Ishikawa (cell line): ENCODE measurements around the gene TRIM68.

Source experiments
- CREB1 ChIP-seq: IDR thresholded peaks from 2 replicates; pipeline ENCODE4 v1.6.1; 2012; ENCODE audit warnings: low read depth
- EGR1 ChIP-seq: IDR thresholded peaks from 2 replicates; pipeline ENCODE4 v1.6.1; 2012
- FOXM1 ChIP-seq: IDR thresholded peaks from 2 replicates; pipeline ENCODE4 v1.6.1; 2012; ENCODE audit warnings: low read depth, borderline replicate concordance
- NFIC ChIP-seq: IDR thresholded peaks from 2 replicates; pipeline ENCODE4 v1.6.1; 2012
- TAF1 ChIP-seq: IDR thresholded peaks from 2 replicates; pipeline ENCODE4 v1.6.1; 2012; ENCODE audit warnings: low read depth, mild to moderate bottlenecking
- TF ChIP-seq, protein P1 (sequence below): IDR thresholded peaks from 2 replicates; pipeline ENCODE4 v1.6.1; 2012; ENCODE audit warnings: low read depth, mild to moderate bottlenecking
- TF ChIP-seq, protein P2 (sequence below): IDR thresholded peaks from 2 replicates; pipeline ENCODE4 v1.6.1; 2012

- no peak for TF ChIP-seq TAF1
- TF ChIP-seq NFIC: no peak
- TF ChIP-seq, protein P1, sequence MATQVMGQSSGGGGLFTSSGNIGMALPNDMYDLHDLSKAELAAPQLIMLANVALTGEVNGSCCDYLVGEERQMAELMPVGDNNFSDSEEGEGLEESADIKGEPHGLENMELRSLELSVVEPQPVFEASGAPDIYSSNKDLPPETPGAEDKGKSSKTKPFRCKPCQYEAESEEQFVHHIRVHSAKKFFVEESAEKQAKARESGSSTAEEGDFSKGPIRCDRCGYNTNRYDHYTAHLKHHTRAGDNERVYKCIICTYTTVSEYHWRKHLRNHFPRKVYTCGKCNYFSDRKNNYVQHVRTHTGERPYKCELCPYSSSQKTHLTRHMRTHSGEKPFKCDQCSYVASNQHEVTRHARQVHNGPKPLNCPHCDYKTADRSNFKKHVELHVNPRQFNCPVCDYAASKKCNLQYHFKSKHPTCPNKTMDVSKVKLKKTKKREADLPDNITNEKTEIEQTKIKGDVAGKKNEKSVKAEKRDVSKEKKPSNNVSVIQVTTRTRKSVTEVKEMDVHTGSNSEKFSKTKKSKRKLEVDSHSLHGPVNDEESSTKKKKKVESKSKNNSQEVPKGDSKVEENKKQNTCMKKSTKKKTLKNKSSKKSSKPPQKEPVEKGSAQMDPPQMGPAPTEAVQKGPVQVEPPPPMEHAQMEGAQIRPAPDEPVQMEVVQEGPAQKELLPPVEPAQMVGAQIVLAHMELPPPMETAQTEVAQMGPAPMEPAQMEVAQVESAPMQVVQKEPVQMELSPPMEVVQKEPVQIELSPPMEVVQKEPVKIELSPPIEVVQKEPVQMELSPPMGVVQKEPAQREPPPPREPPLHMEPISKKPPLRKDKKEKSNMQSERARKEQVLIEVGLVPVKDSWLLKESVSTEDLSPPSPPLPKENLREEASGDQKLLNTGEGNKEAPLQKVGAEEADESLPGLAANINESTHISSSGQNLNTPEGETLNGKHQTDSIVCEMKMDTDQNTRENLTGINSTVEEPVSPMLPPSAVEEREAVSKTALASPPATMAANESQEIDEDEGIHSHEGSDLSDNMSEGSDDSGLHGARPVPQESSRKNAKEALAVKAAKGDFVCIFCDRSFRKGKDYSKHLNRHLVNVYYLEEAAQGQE: no peak
- TF ChIP-seq, protein P2, sequence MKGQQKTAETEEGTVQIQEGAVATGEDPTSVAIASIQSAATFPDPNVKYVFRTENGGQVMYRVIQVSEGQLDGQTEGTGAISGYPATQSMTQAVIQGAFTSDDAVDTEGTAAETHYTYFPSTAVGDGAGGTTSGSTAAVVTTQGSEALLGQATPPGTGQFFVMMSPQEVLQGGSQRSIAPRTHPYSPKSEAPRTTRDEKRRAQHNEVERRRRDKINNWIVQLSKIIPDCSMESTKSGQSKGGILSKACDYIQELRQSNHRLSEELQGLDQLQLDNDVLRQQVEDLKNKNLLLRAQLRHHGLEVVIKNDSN: no peak
- no peak for TF ChIP-seq CREB1
- no peak for TF ChIP-seq EGR1
- no peak for TF ChIP-seq FOXM1
These were observed 3.0 kb downstream of the TRIM68 start for GRCh38 chr11:4605057-4605456.
